A673 (cell line): ENCODE results near the gene NEO1. TPM values are rescaled to one million over a fixed set of nuclear protein-coding genes. Genes with fewer than 3 reads are reported as not detected.

Source experiments
- BruUV-seq: library from RNA; stranded (reverse); fragments of 400-500 nt; replicated peaks from 2 replicates; lab custom pipeline; 2021; lab: Mats Ljungman, UMichigan
- CTCF ChIA-PET: fragments of 300-600 bp; sonication (Branson Sonifier 250); formaldehyde crosslinking; loops from one replicate; lab custom pipeline; 2022; ENCODE audit warnings: antibody characterized with exemption; lab: Charles Lee
- POLR2A ChIA-PET: fragments of 300-600 bp; sonication (Branson Sonifier 250); formaldehyde crosslinking; loops from one replicate; lab custom pipeline; 2022; ENCODE audit warnings: antibody characterized with exemption; ENCODE audit not compliant: low non-redundant PET; lab: Charles Lee
- DNase-seq: peaks from one replicate; pipeline ENCODE4 v3.0.0-alpha.2; 2015; ENCODE audit warnings: low spot score
- H3K27ac ChIP-seq: fragments of 200-600 bp; sonication (generic); 2 replicates; pipeline ENCODE4 v1.5.1; 2016; ENCODE audit warnings: mixed run types, low read depth, mild to moderate bottlenecking, mixed read lengths, antibody characterized with exemption, low read length; ENCODE audit not compliant: poor library complexity, severe bottlenecking
- H3K27me3 ChIP-seq: fragments of 200-600 bp; sonication (generic); replicated peaks from 2 replicates; pipeline ENCODE4 v1.6.1; 2017; ENCODE audit warnings: mixed run types, low read depth, mild to moderate bottlenecking, mixed read lengths, antibody characterized with exemption, low read length; ENCODE audit not compliant: insufficient read depth, poor library complexity
- H3K36me3 ChIP-seq: fragments of 200-600 bp; sonication (generic); 2 replicates; pipeline ENCODE4 v1.6.1; 2016; ENCODE audit warnings: mixed run types, mild to moderate bottlenecking, mixed read lengths, antibody characterized with exemption, low read length; ENCODE audit not compliant: insufficient read depth, poor library complexity, severe bottlenecking
- H3K4me1 ChIP-seq: fragments of 200-600 bp; sonication (generic); 2 replicates; pipeline ENCODE4 v1.6.1; 2017; ENCODE audit warnings: mixed run types, mild to moderate bottlenecking, mixed read lengths, antibody characterized with exemption, low read length; ENCODE audit not compliant: insufficient read depth, poor library complexity, severe bottlenecking
- H3K4me3 ChIP-seq: fragments of 200-600 bp; sonication (generic); 2 replicates; pipeline ENCODE4 v1.5.1; 2016; ENCODE audit warnings: low read depth, mixed run types, mild to moderate bottlenecking, mixed read lengths, low read length; ENCODE audit not compliant: poor library complexity, severe bottlenecking
- H3K9me3 ChIP-seq: fragments of 200-600 bp; sonication (generic); 2 replicates; pipeline ENCODE4 v1.6.1; 2016; ENCODE audit warnings: mixed run types, low read depth, mild to moderate bottlenecking, mixed read lengths, antibody characterized with exemption, low read length; ENCODE audit not compliant: poor library complexity, severe bottlenecking
- EZH2 ChIP-seq: fragments of 200-600 bp; sonication (generic); IDR thresholded peaks from 2 replicates; pipeline ENCODE4 v1.6.1; 2017; ENCODE audit warnings: borderline replicate concordance, low read depth, mild to moderate bottlenecking, mixed read lengths, antibody characterized with exemption, low read length; ENCODE audit not compliant: poor library complexity, severe bottlenecking
- intact Hi-C: fragments of 100-400 bp; cut with micrococcal nuclease; formaldehyde crosslinking; loops from one replicate; pipeline ENCODE4 v1.10.0; 2022; ENCODE audit not compliant: unreplicated experiment
- total RNA-seq: library from RNA; stranded (reverse); gene quantifications from 2 replicates; pipeline ENCODE4 v1.2.3, GENCODE V29; 2021
- TF ChIP-seq, protein P1 (sequence below): fragments of 300-800, 200-600 bp; sonication (generic); conservative IDR thresholded peaks from 2 replicates; pipeline ENCODE4 v1.5.1; 2017; ENCODE audit warnings: low read depth, mild to moderate bottlenecking, antibody characterized with exemption, low read length, moderate library complexity, mixed read lengths

NEO1 gene
- total RNA-seq, 1 experiment from 2014 or later: 72.6 TPM

DNA sequence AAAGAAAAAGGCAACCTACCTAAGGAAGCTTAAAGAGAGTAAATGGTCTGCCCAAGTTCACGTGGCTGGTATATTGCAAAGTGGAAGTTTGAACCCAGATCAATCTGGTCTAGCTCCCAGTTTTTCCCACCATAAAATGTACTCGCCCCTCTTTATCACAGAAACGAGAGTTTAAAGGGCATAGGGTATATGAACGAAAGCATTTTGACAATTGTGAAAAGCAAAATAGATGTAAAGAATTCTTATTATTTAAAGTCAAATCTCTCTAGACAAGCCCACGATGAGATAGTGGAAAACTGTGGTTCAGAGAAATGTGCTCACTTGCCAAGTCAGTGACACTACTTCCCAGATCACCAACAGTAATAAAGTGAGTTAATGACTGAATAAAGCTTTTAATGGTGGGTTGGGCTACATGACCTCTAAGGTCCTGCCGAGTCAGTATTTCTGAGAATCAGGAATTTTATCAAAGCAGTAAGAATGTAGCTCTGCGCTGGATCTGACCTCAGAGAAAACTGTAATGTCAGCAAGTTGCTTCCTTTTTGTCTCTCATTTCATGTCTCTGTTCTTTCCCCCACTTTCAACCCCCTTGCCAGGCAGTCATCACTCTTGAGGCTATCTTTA lies 23.3 kb upstream of the NEO1 start:
- ChIA-PET CTCF (no interaction called here), POLR2A (no interaction called here)
- no peaks in the 10 kb centered on the region for H3K9me3 ChIP-seq
- no peak overlapping the region for H3K4me3 ChIP-seq
- no peak for DNase-seq
- no peaks in the 10 kb centered on the region for H3K4me1 ChIP-seq
- BruUV-seq: no TSS peak
- TF ChIP-seq, protein P1, sequence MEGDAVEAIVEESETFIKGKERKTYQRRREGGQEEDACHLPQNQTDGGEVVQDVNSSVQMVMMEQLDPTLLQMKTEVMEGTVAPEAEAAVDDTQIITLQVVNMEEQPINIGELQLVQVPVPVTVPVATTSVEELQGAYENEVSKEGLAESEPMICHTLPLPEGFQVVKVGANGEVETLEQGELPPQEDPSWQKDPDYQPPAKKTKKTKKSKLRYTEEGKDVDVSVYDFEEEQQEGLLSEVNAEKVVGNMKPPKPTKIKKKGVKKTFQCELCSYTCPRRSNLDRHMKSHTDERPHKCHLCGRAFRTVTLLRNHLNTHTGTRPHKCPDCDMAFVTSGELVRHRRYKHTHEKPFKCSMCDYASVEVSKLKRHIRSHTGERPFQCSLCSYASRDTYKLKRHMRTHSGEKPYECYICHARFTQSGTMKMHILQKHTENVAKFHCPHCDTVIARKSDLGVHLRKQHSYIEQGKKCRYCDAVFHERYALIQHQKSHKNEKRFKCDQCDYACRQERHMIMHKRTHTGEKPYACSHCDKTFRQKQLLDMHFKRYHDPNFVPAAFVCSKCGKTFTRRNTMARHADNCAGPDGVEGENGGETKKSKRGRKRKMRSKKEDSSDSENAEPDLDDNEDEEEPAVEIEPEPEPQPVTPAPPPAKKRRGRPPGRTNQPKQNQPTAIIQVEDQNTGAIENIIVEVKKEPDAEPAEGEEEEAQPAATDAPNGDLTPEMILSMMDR: no peak
- no peak for TF ChIP-seq EZH2
- intact Hi-C loops: no loop called here
- H3K27ac ChIP-seq: no peak overlapping the region
- peaks cover 4% of the 10 kb centered on the region for H3K27me3 ChIP-seq
- no peaks in the 10 kb centered on the region for H3K36me3 ChIP-seq

DNA sequence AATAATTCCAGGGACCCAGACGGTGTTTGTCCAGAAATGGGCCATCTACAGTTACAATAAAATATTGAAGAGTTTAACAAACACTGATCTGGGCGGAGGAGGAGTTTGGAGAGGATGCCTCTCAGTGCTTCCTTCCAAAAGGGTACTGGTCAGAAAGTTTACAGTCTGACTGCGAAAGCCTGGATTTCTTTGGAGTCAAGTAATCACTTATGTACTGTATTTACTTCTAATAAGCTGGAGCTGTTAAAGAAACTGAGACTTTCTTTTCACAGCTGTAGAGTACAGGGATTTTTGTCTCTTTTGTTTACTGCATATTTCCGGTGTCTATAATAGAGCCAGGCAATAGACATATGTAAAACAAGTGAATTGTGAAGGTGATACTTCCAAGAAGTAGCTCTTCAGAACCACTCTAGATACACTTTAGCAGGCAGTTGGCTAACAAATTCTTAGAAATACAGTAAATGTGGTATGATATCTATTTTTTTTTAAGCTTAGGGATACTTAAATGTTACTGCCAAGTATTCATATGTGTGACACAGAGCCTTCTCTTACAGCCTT lies 22.1 kb upstream of the NEO1 start:
- no TSS peak for BruUV-seq
- Histone ChIP-seq H3K27me3 (peaks cover 12% of the 10 kb centered on the region), H3K36me3 (no peaks in the 10 kb centered on the region), H3K4me1 (no peaks in the 10 kb centered on the region), H3K4me3 (no peak overlapping the region), H3K9me3 (no peaks in the 10 kb centered on the region), H3K27ac (no peak overlapping the region)
- POLR2A ChIA-PET: no interaction called here
- TF ChIP-seq, protein P1: no peak
- no peak for TF ChIP-seq EZH2
- intact Hi-C loops: no loop called here
- CTCF ChIA-PET: no interaction called here
- DNase-seq: no peak

DNA sequence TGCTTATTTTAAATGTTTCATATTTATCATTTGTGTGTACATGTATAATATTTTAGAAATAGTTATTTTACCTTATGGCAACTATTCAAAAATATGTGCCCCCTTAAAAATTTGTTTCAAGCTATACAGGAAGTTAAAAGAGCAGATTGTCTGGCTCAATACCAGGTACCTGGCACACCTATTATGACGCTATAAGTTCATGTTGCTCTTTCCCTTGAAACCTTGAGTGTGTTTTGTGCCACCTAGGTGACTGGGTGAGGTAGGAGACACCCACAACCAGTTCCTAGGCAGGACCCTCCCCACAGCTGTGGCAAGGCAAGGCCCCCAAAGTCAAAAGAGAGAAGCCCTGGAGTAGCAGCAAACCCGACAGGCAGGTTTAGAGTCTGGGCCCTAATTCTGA lies 20.6 kb upstream of the NEO1 start:
- Histone ChIP-seq H3K36me3 (no peaks in the 10 kb centered on the region), H3K27ac (no peak overlapping the region), H3K4me1 (no peaks in the 10 kb centered on the region), H3K9me3 (no peaks in the 10 kb centered on the region), H3K27me3 (peaks cover 12% of the 10 kb centered on the region), H3K4me3 (no peak overlapping the region)
- BruUV-seq: no TSS peak
- intact Hi-C loops: no loop called here
- CTCF ChIA-PET: no interaction called here
- TF ChIP-seq EZH2: no peak
- TF ChIP-seq, protein P1: no peak
- no peak for DNase-seq
- POLR2A ChIA-PET: no interaction called here
